ENCODE results near the gene DDIT4.
"Not testable (repeated sequence)": the region's sequence is repeated elsewhere in the genome, so short reads cannot be mapped to it uniquely, and the experiment has no call there.

Gene DDIT4

GRCh38 chr10:72249176-72249862, 24.4 kb upstream of the DDIT4 start:
- DNase-seq = not testable (repeated sequence)

DNA sequence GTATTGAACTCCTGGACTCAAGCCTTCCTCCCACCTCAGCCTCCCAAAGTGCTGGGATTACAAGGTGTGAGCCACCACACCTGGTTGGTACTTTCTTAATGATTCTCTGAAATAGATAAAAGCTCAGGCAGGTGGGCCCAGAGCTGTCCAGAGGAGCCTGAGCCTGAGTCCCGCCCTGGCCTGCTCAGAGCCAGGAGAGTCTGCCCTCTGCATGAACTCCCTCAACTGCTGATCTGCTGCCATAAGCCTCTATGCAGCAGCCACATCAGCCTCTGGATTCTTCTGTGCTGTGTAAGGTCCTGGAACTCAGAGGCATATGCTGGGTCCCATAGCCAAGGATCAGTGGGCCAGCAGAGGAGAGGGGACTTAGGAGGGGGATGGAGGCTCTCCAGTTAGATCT, 23.1 kb upstream of the DDIT4 start:
- DNase-seq = peak; percentile 58

- DNase-seq = no peak
Measured at GRCh38 chr10:72251635-72252034, 22.1 kb upstream of the DDIT4 start.

GRCh38 chr10:72252972-72253371, 20.8 kb upstream of the DDIT4 start:
- DNase-seq = no peak

DNA sequence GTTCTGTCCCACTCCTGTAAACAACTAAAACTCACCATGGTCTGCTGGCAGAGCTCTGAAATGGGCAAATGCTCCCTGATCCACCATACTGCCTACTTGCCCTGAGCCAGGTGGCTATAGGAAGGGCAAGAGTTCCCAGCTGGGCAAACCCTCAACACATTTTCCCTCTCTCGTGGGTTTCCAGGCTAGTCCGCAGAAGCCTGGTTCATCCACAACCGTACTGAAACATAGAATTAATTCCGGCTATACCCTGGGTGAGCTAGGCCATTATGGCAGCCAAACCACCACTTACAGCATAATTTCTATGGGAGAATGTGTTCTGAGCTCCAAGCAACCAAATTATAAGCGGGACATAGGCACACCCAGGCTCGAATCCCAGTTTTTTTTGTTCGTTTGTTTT, 20.1 kb upstream of the DDIT4 start:
- DNase-seq = no peak

- peak; percentile 86 for DNase-seq
Measured at GRCh38 chr10:72254813-72255568, 18.7 kb upstream of the DDIT4 start.

DNA sequence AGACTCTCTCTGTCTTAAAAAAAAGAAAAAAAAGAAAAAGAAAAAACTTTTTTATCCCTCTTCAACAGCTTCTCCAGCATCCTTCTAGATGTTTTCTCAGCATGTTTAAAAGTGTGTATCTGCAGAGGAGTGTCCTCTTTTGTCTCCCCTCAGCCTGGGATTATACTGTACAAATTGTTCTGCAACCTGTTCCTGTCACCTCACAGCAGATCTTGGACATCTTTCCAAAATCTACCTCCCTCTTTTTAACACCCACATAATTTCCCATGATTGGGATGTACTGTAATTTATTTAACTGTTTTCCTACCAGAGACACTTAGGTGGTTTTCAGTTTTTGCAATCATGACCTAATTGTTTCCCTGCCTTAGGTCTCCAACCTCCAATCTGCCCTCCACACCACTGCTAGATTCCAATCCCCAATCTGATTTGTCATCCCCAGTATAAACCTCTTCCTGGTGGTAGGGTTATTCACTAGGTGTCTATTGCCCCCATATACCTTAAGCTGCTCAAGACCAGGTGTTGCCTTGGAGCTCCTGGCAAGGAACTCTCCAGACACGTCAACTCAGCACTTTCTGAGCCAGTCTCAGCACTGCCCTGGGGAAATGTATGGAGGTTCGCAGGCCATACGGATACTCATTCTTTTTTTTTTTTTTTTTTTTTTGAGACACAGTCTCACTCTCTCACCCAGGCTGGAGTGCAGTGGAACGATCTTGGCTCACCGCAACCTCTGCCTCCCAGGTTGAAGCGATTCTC, 17.6 kb upstream of the DDIT4 start:
- DNase-seq = no peak

GRCh38 chr10:72257051-72257892, 16.5 kb upstream of the DDIT4 start:
- no peak for DNase-seq

- DNase-seq = no peak
Measured at GRCh38 chr10:72258617-72259016, 15.1 kb upstream of the DDIT4 start.

GRCh38 chr10:72259491-72260238, 14.1 kb upstream of the DDIT4 start:
- peak; percentile 86 for DNase-seq

DNA sequence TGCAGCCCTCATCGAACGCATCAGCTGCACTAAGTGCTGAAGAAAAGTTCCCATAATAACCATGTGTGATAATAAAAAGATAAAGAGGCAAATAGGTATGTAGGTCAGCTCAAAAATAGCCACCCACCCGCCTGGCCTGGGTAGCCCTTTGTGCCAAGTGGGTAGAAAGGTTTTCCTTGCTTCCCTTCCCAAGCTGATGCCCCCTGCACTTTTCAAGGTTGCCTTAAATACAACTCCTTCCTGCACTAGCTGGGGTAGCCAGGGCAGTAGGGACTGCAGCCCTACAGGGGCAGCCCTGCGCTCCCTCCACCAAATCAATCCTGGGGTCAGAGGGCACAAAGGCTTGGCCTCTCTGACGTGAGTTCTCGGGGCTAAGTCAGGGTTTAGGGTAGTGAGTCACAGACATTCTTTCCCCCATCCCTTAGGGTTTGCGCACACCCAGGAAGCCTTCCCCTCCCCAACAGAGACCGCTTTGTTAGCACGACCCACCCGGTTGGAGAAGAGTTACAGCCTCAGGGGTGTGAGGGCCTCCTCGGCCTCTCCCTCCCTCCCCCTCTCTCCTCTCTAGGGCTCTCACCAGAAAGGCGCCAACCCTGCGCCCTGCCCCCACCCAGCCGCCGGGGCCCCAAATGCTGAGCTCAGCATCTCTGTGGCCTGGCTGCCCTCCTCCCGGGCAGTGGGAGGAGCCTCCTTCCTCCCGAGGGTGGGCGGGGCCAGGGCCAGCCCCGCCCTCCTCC, 13.3 kb upstream of the DDIT4 start:
- peak; percentile 96 for DNase-seq

DNA sequence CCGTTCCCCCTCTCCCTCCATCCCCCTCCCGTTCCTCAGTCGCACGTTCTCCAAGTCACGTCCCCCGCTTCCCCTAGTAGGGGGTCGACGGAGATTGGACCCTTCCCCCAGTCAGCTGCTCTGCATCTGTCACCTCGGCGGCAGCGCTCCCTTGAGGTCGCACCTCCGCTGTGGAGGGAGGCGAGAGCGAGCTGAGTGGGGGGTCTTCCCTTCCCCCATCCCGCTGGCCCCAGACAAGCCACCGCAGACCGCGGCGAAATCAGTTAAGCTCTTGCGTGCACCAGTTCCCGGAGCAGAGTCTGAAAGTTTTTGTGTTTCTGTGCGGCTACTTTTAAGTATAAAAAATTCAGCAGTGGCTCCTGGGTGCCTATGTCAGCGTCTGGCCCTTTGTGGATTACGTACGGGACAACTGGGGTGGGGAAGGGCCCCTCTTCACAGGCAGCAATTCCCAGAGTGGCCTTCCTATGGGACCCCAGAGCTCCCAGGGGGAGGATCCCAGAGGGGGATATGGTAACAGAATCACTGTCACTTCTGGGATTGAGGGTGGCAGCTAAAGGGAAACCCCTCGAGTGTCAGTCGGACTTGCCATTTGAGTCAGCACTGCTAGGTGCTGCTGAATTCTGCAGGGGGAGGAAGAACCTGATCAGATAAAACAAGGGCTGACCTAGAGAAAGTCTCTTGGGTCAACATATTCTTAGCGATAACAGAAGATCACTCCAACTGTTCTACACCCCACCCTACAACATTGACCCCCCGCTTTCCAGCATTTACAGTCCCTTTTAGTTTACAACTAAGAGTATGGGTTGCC, 12.5 kb upstream of the DDIT4 start:
- DNase-seq = peak; percentile 52

DNA sequence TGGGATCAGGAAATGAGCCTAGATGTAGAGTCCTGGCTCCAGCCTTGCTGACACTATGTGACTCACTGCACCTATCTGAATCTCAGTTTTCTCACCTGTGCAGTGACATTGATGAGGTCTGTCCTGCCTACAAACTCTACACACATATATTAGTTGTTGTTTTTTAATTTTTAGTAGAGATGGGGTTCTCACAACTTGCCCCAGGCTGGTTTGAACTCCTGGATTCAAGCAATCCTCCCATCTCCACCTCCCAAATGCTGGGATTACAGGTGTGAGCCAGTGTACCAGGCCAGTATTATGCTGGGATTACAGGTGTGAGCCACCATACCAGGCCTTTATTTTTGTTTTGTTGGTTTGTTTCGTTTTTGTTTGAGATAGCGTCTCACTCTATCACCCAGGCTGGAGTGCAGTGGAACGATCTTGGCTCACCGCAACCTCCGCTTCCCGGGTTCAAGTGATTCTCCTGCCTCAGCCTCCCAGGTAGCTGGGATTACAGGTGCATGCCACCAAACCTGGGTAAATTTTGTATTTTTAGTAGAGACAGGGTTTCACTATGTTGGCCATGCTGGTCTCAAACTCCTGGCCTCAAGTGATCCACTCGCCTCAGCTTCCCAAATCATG, 11.8 kb upstream of the DDIT4 start:
- DNase-seq = no peak

DNA sequence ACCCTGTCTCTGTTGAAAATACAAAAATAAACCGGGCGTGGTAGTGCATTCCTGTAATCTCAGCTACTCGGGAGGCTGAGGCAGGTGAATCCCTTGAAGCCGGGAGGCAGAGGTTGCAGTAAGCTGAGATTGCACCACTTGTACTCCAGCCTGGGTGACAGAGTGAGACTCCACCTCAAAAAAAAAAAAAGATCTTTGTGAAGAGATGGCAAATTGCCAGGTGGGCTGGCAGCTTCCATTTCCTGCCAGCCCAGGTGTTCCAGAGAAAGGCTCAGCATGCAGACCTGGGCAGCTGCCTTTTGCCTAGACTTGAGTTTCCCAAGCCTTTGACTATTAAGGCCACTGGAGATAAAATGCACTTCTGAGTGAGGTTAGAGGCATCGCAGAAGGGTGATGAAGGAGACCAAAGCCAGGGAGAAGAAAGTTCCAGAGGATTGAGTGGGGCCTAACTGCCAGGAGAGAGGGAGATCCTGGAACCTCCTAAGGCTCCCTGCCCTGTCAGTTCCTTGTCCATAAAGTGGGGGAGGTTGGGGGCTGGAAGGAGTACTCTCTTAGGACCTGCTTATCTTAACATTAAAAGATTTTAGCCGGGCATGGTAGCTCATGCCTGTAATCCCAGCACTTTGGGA, 10.0 kb upstream of the DDIT4 start:
- DNase-seq = no peak

GRCh38 chr10:72264536-72264935, 9.2 kb upstream of the DDIT4 start:
- DNase-seq = no peak

- no peak for DNase-seq
Measured at GRCh38 chr10:72265508-72265907, 8.2 kb upstream of the DDIT4 start.

GRCh38 chr10:72265990-72266865, 7.5 kb upstream of the DDIT4 start:
- DNase-seq = no peak

GRCh38 chr10:72267381-72267780, 6.3 kb upstream of the DDIT4 start:
- DNase-seq = no peak
